ENCODE data around the gene FRMD1.

The FRMD1 gene

GRCh38 chr6:168053957-168054471 lies 25.0 kb downstream of the FRMD1 start:
- DNase-seq = no peak

- DNase-seq = no peak
Measured at GRCh38 chr6:168053086-168053956, 25.7 kb downstream of the FRMD1 start.

GRCh38 chr6:168052291-168052891 lies 26.6 kb downstream of the FRMD1 start:
- no peak for DNase-seq

GRCh38 chr6:168051648-168052047 lies 27.4 kb downstream of the FRMD1 start:
- no peak for DNase-seq

- DNase-seq = no peak
Measured at GRCh38 chr6:168050881-168051586, 28.0 kb downstream of the FRMD1 start.

- DNase-seq = no peak
Measured at GRCh38 chr6:168050225-168050880, 28.7 kb downstream of the FRMD1 start.

GRCh38 chr6:168049706-168050224 lies 29.2 kb downstream of the FRMD1 start:
- DNase-seq = no peak

GRCh38 chr6:168049277-168049676 lies 29.7 kb downstream of the FRMD1 start:
- DNase-seq = no peak

- DNase-seq = no peak
Measured at GRCh38 chr6:168048724-168049025, 30.3 kb downstream of the FRMD1 start.

GRCh38 chr6:168047841-168048723 lies 30.9 kb downstream of the FRMD1 start:
- no peak for DNase-seq

GRCh38 chr6:168046696-168047095 lies 32.3 kb downstream of the FRMD1 start:
- DNase-seq = no peak

GRCh38 chr6:168045706-168046620 lies 33.0 kb downstream of the FRMD1 start:
- DNase-seq = no peak

GRCh38 chr6:168045141-168045691 lies 33.8 kb downstream of the FRMD1 start:
- no peak for DNase-seq

GRCh38 chr6:168044521-168045130 lies 34.4 kb downstream of the FRMD1 start:
- no peak for DNase-seq

GRCh38 chr6:168043848-168044415 lies 35.1 kb downstream of the FRMD1 start:
- DNase-seq = no peak

GRCh38 chr6:168043193-168043847 lies 35.7 kb downstream of the FRMD1 start:
- no peak for DNase-seq

GRCh38 chr6:168042426-168043192 lies 36.4 kb downstream of the FRMD1 start:
- no peak for DNase-seq

GRCh38 chr6:168041928-168042327 lies 37.1 kb downstream of the FRMD1 start:
- DNase-seq = no peak

Data from stimulated activated CD4-positive, alpha-beta T cell treated with anti-CD3 and anti-CD28 coated beads, Interleukin-2, amount 100 ng/mL, for 48 hours (primary cell).